Pancreas (tissue), 10 donors: ENCODE results near the gene C1orf159. TPM values are rescaled to one million over a fixed set of nuclear protein-coding genes. Genes with fewer than 3 reads are reported as not detected.
A peak's percentile ranks its signal among the peaks of the same experiment; 100 is the strongest.
"Not testable (repeated sequence)": the region's sequence is repeated elsewhere in the genome, so short reads cannot be mapped to it uniquely, and the experiment has no call there.

Experiments used
- ATAC-seq, 4 donors: fragments of 200-7000 bp; cut with Tn5 transposase; one replicate each; pipeline versions ENCODE4 v1.8.0 to v1.9.1; 2020; ENCODE audit warnings: mild to moderate bottlenecking in 4 of 4, moderate library complexity in 4 of 4
- DNase-seq, 6 donors: peaks; one replicate each; pipeline ENCODE4 v3.0.0-alpha.2; 2020
- FAIRE-seq: peaks from 2 replicates; lab custom pipeline; 2012; peaks lifted over from hg19 to GRCh38; lab: Jason Lieb, UNC
- H3K27ac ChIP-seq, 4 donors: fragments of 200-600 bp; sonication (generic); 1 replicate in 3 of 4; 2 replicates in 1 of 4; pipeline versions ENCODE4 v1.5.0 to v1.8.0; 2020
- H3K27me3 ChIP-seq, 4 donors: fragments of 200-600 bp; one replicate each; pipeline ENCODE4 v1.8.0; 2021
- H3K36me3 ChIP-seq, 3 donors: fragments of 200-600 bp; sonication (generic) in 1 of 3; one replicate each; pipeline versions ENCODE4 v1.5.0 to v1.8.0; 2020 to 2021
- H3K4me1 ChIP-seq, 3 donors: fragments of 200-600 bp; one replicate each; pipeline ENCODE4 v1.8.0; 2021
- H3K4me3 ChIP-seq, 4 donors: fragments of 200-600 bp; sonication (generic) in 2 of 4; one replicate each; pipeline versions ENCODE4 v1.5.0 to v1.8.0; 2020 to 2021
- H3K9me3 ChIP-seq, 4 donors: fragments of 200-600 bp; one replicate each; pipeline ENCODE4 v1.8.0; 2021
- WGBS, 2 donors: extraction: QIAGEN DNeasy Blood & Tissue Kit; methylation state at CpG; one replicate each; pipeline ENCODE4 v1.1.7; 2013; 5-methylcytosine and 5-hydroxymethylcytosine counted together
- intact Hi-C, 3 donors: fragments of 100-400 bp; cut with DNase I; formaldehyde crosslinking; loops; one replicate each; pipeline versions ENCODE4 v1.11.1 to v1.14.2; 2022
- polyA plus RNA-seq, 2 donors: library from polyadenylated mRNA; stranded (reverse); fragments of 200-250 nt; gene quantifications; one replicate each; pipeline ENCODE4 v1.2.3, GENCODE V29; 2013
- total RNA-seq, 6 donors: library from RNA; stranded (reverse); fragmentation: NEBNext Ultra II Directional in 4 of 6; extraction: Animal tissue kit (Norgen Biotek cat#: 25700) in 4 of 6; gene quantifications; one replicate each; pipeline versions ENCODE4 v1.2.1 to v1.2.4, GENCODE V29; 2021 to 2023
- TF ChIP-seq, protein P1 (sequence below), 4 donors: fragments of 200-600 bp; sonication (generic) in 3 of 4; IDR thresholded peaks; one replicate each; pipeline versions ENCODE4 v1.5.0 to v1.8.0; 2021; ENCODE audit warnings: antibody characterized with exemption in 4 of 4
- donor health status: healthy with polysubstance abuse.
- donor health status: DM: no; HTN: no; CAD: no; lungs with moderate emphysema.
- donor health status: DM: no; HTN: no; CAD: no.
- donor health status: control.
- donor health status: control.
- donor health status: Bipolar disorder and iron deficiency.
- donor health status: DM: yes; HTN: yes; CAD: no.
- donor health status: DM: no; HTN: no; CAD: no.
- donor health status: DM: no; HTN: no; CAD: no.
- donor health status: DM: yes; HTN: yes; CAD: no.

C1orf159 gene
- total and polyA plus RNA-seq, 8 donors, result 3.0 to 30.7 (median 4.9) TPM

GRCh38 chr1:1059494-1060280 lies 56.2 kb downstream of the C1orf159 start:
- Histone ChIP-seq H3K36me3 (no peaks in the 10 kb centered on the region), H3K4me1 (peaks cover 0 to 14% (median 9%) of the 10 kb centered on the region in 3 donors), H3K27ac (no peak overlapping the region), H3K9me3 (no peaks in the 10 kb centered on the region), H3K4me3 (peak overlapping the region; percentile 37 to 69 (median 54)), H3K27me3 (peaks cover 0 to 9% (median 0%) of the 10 kb centered on the region in 4 donors)
- TF ChIP-seq, protein P1, sequence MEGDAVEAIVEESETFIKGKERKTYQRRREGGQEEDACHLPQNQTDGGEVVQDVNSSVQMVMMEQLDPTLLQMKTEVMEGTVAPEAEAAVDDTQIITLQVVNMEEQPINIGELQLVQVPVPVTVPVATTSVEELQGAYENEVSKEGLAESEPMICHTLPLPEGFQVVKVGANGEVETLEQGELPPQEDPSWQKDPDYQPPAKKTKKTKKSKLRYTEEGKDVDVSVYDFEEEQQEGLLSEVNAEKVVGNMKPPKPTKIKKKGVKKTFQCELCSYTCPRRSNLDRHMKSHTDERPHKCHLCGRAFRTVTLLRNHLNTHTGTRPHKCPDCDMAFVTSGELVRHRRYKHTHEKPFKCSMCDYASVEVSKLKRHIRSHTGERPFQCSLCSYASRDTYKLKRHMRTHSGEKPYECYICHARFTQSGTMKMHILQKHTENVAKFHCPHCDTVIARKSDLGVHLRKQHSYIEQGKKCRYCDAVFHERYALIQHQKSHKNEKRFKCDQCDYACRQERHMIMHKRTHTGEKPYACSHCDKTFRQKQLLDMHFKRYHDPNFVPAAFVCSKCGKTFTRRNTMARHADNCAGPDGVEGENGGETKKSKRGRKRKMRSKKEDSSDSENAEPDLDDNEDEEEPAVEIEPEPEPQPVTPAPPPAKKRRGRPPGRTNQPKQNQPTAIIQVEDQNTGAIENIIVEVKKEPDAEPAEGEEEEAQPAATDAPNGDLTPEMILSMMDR (IDR thresholded peaks at IDR 0.05), result no peak
- ATAC-seq (peak; percentile 88 to 94 (median 90)), DNase-seq (peak; percentile 82 to 98 (median 94)), FAIRE-seq (no peak)
- 3 to 4% methylated on average over 61 to 69 of the region's 69 CpGs for WGBS, 2 donors
- intact Hi-C loops, result loop anchor here in 1 of 3 donors (10.0 kb wide), 1 partner anchor 75 kb away; the partner anchor contains the start of gene PERM1

- no peak overlapping the region for H3K27ac ChIP-seq
- intact Hi-C loops, result no loop called here
- no peak for FAIRE-seq
- DNase-seq, result peak in 1 of 6 donors; percentile 65
- WGBS, 2 donors, result 1% methylated on average over 40 to 48 of the region's 48 CpGs
- H3K36me3 ChIP-seq, result peaks cover 0 to 2% (median 0%) of the 10 kb centered on the region in 3 donors
- peaks cover 0 to 9% (median 0%) of the 10 kb centered on the region in 4 donors for H3K27me3 ChIP-seq
- TF ChIP-seq, protein P1 (IDR thresholded peaks at IDR 0.05), result peak in 1 of 4 donors; percentile 9
- no peaks in the 10 kb centered on the region for H3K9me3 ChIP-seq
- H3K4me1 ChIP-seq, result peaks cover 0 to 9% (median 4%) of the 10 kb centered on the region in 3 donors
- peak; percentile 21 to 57 (median 29) for ATAC-seq
- peak overlapping the region; percentile 37 to 69 (median 54) for H3K4me3 ChIP-seq
Measured at GRCh38 chr1:1058921-1059493, 56.9 kb downstream of the C1orf159 start.

DNA sequence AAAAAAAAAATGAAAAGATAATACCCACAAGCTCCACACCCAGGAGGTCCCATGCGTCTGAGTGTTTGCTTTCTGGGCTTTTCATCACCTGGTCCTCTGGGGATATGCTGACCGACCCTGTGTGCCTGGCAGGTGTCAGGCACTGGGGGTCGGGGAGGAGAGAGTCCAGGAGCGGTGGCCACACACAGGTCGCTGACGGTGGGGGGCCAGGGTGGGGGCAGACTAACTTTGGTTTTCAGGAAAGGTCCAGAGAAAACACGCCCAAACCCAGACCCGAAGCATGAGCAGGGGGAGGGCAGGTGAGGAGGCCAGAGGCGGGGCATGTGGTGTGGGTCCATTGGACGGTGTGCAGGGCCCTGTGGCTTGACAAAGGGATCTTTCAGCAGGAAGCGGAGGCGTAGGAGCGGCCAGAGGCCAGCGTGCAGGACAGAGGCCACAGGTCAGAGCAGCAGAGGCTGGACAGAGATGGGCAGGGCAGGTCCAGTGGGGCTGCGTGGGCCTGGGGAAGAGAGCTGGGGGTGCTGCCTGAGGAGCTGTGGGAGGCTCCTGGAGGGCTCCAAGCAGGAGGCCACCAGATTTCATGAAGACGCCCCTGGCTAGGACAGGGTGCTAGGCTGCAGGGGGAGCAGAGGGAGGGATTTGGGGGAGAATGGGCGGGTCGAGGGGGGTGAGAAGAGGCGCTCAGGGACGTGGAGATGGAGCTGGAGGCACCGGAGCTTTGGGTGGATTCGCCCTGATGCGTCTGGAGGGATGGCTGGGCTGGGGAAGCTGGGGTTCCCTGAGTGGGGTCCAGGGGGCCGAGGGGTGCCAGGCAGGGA lies 57.6 kb downstream of the C1orf159 start:
- peaks cover 0 to 6% (median 0%) of the 10 kb centered on the region in 3 donors for H3K36me3 ChIP-seq
- peaks cover 0 to 9% (median 0%) of the 10 kb centered on the region in 4 donors for H3K27me3 ChIP-seq
- FAIRE-seq (no peak), DNase-seq (no peak), ATAC-seq (peak in 2 of 4 donors; percentile 2 to 9)
- WGBS, 2 donors, result 10 to 13% methylated on average over 21 to 24 of the region's 24 CpGs
- no peak overlapping the region for H3K27ac ChIP-seq
- intact Hi-C loops, result no loop called here
- no peaks in the 10 kb centered on the region for H3K9me3 ChIP-seq
- TF ChIP-seq, protein P1 (IDR thresholded peaks at IDR 0.05), result no peak
- H3K4me3 ChIP-seq, result peak overlapping the region in 1 of 4 donors; percentile 58
- peaks cover 0 to 4% (median 0%) of the 10 kb centered on the region in 3 donors for H3K4me1 ChIP-seq

DNA sequence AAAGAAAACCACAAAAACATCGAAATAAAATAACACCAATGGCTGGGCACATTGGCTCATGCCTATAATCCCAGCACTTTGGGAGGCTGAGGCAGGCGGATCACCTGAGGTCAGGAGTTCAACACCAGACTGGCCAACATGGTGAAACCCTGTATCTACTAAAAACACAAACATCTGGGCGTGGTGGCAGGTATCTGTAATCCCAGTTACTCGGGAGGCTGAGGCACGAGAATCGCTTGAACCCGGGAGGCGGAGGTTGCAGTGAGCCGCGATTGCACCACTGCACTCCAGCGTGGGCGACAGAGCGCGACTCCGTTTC lies 58.2 kb downstream of the C1orf159 start:
- H3K27ac ChIP-seq, H3K36me3 ChIP-seq, DNase-seq, H3K4me1 ChIP-seq, ATAC-seq, H3K4me3 ChIP-seq, intact Hi-C loops, FAIRE-seq, H3K27me3 ChIP-seq, H3K9me3 ChIP-seq: not testable (repeated sequence)
- WGBS, 2 donors, result 48 to 50% methylated on average over 15 of the region's 15 CpGs
